OCI-LY3 (cell line): ENCODE results near the gene DNM1.

Experiments used
- H2AFZ ChIP-seq: fragments of 200-600, 300-600 bp; shearing (Covaris generic); 2 replicates; pipeline ENCODE4 v1.6.0; 2014; ENCODE audit warnings: antibody characterized with exemption, low read depth, low read length
- H3K27ac ChIP-seq: fragments of 200-600, 300-600 bp; sonication (generic); 2 replicates; pipeline ENCODE4 v1.5.1; 2014; ENCODE audit warnings: mild to moderate bottlenecking, low read length, moderate library complexity, mixed read lengths
- H3K27me3 ChIP-seq: fragments of 200-600, 300-600 bp; sonication (generic); 2 replicates; pipeline ENCODE4 v1.6.1; 2014; ENCODE audit warnings: low read depth, low read length, mixed read lengths
- H3K36me3 ChIP-seq: fragments of 200-600, 300-600 bp; sonication (generic); replicated peaks from 2 replicates; pipeline ENCODE3; 2014; ENCODE audit warnings: low read depth, low read length, mixed read lengths
- H3K4me1 ChIP-seq: fragments of 300-600, 200-600 bp; sonication (generic); 2 replicates; pipeline ENCODE4 v1.6.1; 2014; ENCODE audit warnings: low read length, mixed read lengths
- H3K4me2 ChIP-seq: fragments of 200-600, 300-600 bp; sonication (generic); 2 replicates; pipeline ENCODE4 v1.6.1; 2014; ENCODE audit warnings: low read length, mixed read lengths
- H3K4me3 ChIP-seq: fragments of 300-600, 200-600 bp; sonication (generic); 2 replicates; pipeline ENCODE4 v1.5.1; 2014; ENCODE audit warnings: antibody characterized with exemption, mild to moderate bottlenecking, low read length, moderate library complexity
- H3K79me2 ChIP-seq: fragments of 300-600, 200-600 bp; shearing (Covaris generic); 2 replicates; pipeline ENCODE4 v1.6.1; 2014; ENCODE audit warnings: mild to moderate bottlenecking, low read length, mixed read lengths
- H3K9ac ChIP-seq: fragments of 300-600, 200-600 bp; shearing (Covaris generic); 2 replicates; pipeline ENCODE4 v1.6.0; 2014; ENCODE audit warnings: mild to moderate bottlenecking, low read length, moderate library complexity
- H3K9me3 ChIP-seq: fragments of 200-600, 300-600 bp; shearing (Covaris generic); 2 replicates; pipeline ENCODE4 v1.6.1; 2014; ENCODE audit warnings: low read length, mixed read lengths; ENCODE audit not compliant: insufficient read depth
- H4K20me1 ChIP-seq: fragments of 200-600, 300-600 bp; sonication (generic); 2 replicates; pipeline ENCODE4 v1.6.1; 2016; ENCODE audit warnings: low read length, mixed read lengths; ENCODE audit not compliant: insufficient read depth
- EZH2phosphoT487 ChIP-seq: fragments of 200-600 bp; shearing (Covaris generic); IDR thresholded peaks from 2 replicates; pipeline ENCODE4 v1.6.1; 2018; ENCODE audit warnings: antibody characterized with exemption, mixed run types, low read depth
- TF ChIP-seq, protein P1 (sequence below): fragments of 200-600, 300-600 bp; sonication (generic); IDR thresholded peaks from 2 replicates; pipeline ENCODE4 v1.5.1; 2014; ENCODE audit warnings: antibody characterized with exemption, low read length, low read depth

Gene DNM1

DNA sequence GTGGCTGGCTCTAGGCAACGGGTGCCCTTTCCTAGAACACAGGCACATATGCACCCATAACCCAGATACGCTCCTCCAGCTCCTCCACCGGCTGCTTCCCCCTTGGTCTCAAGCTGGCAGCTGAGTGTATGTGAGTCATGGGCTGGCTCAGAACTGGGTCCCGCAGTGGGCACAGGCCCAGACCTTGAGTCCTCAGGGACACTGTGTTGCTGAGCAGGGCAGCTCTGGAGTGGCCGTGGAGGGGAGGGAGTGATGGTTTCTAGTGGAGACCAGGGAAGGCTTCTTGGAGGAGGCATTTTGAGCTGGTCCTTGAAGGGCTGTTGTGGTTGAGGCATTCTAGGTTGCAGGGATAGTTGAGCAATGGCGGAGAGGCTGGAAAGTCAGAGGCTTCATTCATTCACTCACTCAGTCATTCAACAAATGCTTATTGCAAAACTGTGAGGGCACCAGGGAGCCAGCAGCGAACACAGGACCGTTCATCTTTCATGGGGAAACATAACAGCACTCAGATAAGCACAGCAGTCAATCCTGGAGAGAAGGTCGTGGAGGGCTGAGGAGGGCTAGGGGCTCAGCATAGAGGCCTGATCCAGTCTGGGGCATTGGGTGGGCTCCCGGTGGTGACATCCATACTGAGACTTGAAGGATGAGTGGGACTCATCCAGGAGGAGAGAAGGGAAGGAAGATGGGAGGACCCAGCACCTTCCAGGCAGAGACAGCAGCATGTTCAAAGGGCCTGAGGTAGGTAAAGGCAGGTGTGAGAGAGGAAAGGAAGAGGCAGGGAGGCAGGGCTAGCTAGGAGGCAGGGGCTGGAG, 40.8 kb upstream of the DNM1 start:
- no peak overlapping the region for H3K4me2 ChIP-seq
- H3K9me3 ChIP-seq = no peaks in the 10 kb centered on the region
- H3K79me2 ChIP-seq = peaks cover 8% of the 10 kb centered on the region
- H4K20me1 ChIP-seq = no peaks in the 10 kb centered on the region
- no peaks in the 10 kb centered on the region for H3K27me3 ChIP-seq
- H3K27ac ChIP-seq = no peak overlapping the region
- H3K36me3 ChIP-seq = peaks cover 31% of the 10 kb centered on the region
- no peak overlapping the region for H3K4me3 ChIP-seq
- TF ChIP-seq EZH2phosphoT487 = no peak
- TF ChIP-seq, protein P1, sequence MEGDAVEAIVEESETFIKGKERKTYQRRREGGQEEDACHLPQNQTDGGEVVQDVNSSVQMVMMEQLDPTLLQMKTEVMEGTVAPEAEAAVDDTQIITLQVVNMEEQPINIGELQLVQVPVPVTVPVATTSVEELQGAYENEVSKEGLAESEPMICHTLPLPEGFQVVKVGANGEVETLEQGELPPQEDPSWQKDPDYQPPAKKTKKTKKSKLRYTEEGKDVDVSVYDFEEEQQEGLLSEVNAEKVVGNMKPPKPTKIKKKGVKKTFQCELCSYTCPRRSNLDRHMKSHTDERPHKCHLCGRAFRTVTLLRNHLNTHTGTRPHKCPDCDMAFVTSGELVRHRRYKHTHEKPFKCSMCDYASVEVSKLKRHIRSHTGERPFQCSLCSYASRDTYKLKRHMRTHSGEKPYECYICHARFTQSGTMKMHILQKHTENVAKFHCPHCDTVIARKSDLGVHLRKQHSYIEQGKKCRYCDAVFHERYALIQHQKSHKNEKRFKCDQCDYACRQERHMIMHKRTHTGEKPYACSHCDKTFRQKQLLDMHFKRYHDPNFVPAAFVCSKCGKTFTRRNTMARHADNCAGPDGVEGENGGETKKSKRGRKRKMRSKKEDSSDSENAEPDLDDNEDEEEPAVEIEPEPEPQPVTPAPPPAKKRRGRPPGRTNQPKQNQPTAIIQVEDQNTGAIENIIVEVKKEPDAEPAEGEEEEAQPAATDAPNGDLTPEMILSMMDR = no peak
- no peak overlapping the region for H2AFZ ChIP-seq
- no peak overlapping the region for H3K9ac ChIP-seq
- H3K4me1 ChIP-seq = peaks cover 12% of the 10 kb centered on the region

DNA sequence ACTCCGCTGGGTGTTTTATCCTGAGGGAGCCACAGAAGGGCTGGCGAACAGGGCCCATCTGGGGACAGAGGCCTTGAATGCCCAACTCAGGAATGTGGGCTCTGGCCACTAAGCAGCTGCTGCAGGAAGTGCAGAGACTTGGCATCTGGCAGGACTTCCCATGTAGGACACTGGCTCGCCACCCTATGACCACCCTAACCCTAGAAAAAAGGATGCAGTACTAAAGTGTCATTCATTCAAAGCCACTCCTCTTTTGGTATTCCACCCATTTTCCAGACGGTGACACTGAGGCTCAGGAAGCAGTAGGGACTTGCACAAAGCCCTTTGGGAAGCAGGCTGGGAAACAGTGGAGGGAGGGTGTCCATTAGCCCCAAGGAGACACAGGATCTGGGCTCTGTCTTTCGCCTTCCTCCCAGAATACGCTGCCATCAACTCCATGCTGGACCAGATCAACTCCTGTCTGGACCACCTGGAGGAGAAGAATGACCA, 40.1 kb upstream of the DNM1 start:
- peaks cover 36% of the 10 kb centered on the region for H3K36me3 ChIP-seq
- H3K4me1 ChIP-seq = peaks cover 12% of the 10 kb centered on the region

DNA sequence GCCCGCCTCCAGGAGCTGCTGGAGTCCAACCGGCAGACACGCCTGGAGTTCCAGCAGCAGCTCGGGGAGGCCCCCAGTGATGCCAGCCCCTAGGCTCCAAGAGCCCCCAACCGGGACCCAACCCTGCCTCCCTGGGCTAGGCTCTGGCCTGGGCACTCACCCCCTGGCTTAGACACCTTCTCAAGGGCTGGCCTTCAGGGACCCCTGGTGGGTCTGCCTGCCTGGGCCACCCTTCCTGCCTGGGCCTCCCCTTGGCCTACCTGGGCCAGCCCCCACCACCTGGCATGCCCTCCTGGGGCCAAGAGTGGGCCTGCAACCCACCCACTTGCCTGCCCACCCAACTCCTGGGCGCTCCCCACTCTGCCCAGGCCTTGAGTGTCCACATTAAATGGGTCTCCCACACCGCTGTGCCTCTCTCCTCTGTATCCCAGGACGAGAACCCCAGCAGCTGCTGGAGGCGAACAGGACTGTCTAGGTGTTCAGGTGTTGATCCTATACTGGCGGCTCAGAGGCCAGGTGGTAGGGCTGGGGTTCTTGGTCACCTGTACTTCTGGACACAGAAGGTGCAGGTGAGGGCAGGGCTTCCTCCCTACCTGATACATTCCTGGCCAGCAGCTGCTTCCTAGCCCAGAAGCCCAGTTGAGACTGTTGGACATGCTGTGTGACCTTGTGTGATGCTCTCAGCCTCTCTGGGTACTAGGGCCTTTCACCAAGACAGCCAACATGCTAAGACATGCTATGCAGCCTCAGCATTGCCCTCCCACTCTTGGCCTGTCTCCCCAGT, 39.5 kb upstream of the DNM1 start:
- Histone ChIP-seq H3K27ac (no peak overlapping the region), H3K36me3 (peaks cover 39% of the 10 kb centered on the region), H2AFZ (no peak overlapping the region), H3K4me1 (peaks cover 12% of the 10 kb centered on the region), H3K4me3 (no peak overlapping the region), H4K20me1 (no peaks in the 10 kb centered on the region), H3K79me2 (peaks cover 8% of the 10 kb centered on the region), H3K9ac (no peak overlapping the region), H3K27me3 (no peaks in the 10 kb centered on the region), H3K4me2 (no peak overlapping the region), H3K9me3 (no peaks in the 10 kb centered on the region)
- TF ChIP-seq EZH2phosphoT487 = no peak
- TF ChIP-seq, protein P1 = no peak

More for the DNA sequence above, 40.1 kb upstream of the DNM1 start:
- no peak overlapping the region for H2AFZ ChIP-seq
- H3K4me2 ChIP-seq = no peak overlapping the region
- H3K9me3 ChIP-seq = no peaks in the 10 kb centered on the region
- H3K27ac ChIP-seq = no peak overlapping the region
- H3K9ac ChIP-seq = no peak overlapping the region
- no peaks in the 10 kb centered on the region for H3K27me3 ChIP-seq
- no peaks in the 10 kb centered on the region for H4K20me1 ChIP-seq
- H3K4me3 ChIP-seq = no peak overlapping the region
- TF ChIP-seq, protein P1 = no peak
- no peak for TF ChIP-seq EZH2phosphoT487
- peaks cover 8% of the 10 kb centered on the region for H3K79me2 ChIP-seq

DNA sequence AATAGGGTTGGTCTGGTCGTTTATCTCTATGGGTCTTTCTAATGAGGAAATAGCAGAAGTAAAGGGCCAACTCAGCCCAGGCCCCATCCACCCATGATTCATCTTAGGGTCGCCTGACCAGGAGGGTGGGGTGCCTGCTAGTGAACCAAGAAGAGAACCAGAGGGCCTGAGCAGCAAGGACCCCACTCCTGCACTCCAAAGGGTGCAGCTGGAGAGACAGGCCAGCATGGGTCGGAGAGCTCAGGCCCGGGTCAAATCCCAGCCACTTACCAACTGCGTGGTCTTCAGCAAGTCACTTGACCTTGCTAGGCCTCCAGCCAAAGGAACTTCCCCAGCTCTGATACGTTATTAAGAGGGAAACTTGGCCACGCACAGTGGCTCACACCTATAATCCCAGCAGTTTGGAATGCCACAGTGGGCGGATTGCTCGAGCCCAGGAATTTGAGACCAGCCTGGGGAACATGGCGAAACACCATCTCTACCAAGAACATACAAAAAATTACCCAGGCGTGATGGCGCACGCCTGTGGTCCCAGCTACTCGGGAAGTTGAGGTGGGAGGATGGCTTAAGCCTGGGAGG, 38.8 kb upstream of the DNM1 start:
- no peak overlapping the region for H3K4me2 ChIP-seq
- no peaks in the 10 kb centered on the region for H3K27me3 ChIP-seq
- H3K4me3 ChIP-seq = no peak overlapping the region
- no peak overlapping the region for H3K27ac ChIP-seq
- H4K20me1 ChIP-seq = no peaks in the 10 kb centered on the region
- H3K4me1 ChIP-seq = peaks cover 10% of the 10 kb centered on the region
- H3K36me3 ChIP-seq = peaks cover 44% of the 10 kb centered on the region
- no peak for TF ChIP-seq EZH2phosphoT487
- TF ChIP-seq, protein P1 = no peak
- no peak overlapping the region for H2AFZ ChIP-seq
- H3K79me2 ChIP-seq = peaks cover 8% of the 10 kb centered on the region
- H3K9me3 ChIP-seq = no peaks in the 10 kb centered on the region
- H3K9ac ChIP-seq = no peak overlapping the region
